Measurements from ENCODE around the gene UNC45A. TPM values are rescaled to one million over a fixed set of nuclear protein-coding genes. Genes with fewer than 3 reads are reported as not detected.

Gene UNC45A
- total RNA-seq, 1 experiment from 2014 or later = 101 TPM

DNA sequence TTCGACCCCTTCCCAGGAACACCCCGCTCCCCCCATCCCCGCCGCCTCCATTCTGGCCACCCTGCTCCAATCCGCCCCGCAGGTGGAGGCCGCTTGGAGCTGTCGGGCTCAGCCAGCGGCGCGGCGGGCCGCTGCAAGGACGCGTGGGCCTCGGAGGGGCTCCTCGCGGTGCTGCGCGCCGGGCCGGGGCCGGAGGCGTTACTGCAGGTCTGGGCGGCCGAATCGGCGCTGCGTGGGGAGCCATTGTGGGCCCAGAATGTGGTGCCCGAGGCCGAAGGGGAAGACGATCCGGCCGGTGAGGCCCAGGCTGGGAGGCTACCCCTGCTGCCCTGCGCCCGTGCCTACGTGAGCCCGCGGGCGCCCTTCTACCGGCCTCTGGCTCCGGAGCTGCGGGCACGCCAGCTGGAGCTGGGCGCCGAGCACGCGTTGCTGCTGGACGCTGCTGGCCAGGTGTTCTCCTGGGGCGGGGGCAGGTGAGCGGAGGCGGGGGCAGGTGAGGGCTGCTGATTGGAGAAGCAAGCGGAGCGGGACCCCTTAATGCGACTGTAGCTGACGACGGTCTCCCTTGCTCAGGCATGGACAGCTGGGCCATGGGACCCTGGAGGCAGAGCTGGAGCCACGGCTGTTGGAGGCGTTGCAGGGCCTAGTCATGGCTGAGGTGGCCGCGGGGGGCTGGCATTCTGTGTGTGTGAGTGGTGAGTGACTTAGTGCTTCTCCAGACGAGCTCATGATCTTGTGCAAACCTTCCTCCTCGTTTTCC lies 22.1 kb downstream of the UNC45A start (continued):
- TF ChIP-seq, protein P1, sequence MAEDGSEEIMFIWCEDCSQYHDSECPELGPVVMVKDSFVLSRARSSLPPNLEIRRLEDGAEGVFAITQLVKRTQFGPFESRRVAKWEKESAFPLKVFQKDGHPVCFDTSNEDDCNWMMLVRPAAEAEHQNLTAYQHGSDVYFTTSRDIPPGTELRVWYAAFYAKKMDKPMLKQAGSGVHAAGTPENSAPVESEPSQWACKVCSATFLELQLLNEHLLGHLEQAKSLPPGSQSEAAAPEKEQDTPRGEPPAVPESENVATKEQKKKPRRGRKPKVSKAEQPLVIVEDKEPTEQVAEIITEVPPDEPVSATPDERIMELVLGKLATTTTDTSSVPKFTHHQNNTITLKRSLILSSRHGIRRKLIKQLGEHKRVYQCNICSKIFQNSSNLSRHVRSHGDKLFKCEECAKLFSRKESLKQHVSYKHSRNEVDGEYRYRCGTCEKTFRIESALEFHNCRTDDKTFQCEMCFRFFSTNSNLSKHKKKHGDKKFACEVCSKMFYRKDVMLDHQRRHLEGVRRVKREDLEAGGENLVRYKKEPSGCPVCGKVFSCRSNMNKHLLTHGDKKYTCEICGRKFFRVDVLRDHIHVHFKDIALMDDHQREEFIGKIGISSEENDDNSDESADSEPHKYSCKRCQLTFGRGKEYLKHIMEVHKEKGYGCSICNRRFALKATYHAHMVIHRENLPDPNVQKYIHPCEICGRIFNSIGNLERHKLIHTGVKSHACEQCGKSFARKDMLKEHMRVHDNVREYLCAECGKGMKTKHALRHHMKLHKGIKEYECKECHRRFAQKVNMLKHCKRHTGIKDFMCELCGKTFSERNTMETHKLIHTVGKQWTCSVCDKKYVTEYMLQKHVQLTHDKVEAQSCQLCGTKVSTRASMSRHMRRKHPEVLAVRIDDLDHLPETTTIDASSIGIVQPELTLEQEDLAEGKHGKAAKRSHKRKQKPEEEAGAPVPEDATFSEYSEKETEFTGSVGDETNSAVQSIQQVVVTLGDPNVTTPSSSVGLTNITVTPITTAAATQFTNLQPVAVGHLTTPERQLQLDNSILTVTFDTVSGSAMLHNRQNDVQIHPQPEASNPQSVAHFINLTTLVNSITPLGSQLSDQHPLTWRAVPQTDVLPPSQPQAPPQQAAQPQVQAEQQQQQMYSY (CRISPR knock-in tag; IDR thresholded peaks at IDR 0.05) = no peak
- TF ChIP-seq MXD4 (CRISPR knock-in tag; IDR thresholded peaks at IDR 0.05; ENCODE audit: borderline replicate concordance) = no peak
- TF ChIP-seq, protein P2, sequence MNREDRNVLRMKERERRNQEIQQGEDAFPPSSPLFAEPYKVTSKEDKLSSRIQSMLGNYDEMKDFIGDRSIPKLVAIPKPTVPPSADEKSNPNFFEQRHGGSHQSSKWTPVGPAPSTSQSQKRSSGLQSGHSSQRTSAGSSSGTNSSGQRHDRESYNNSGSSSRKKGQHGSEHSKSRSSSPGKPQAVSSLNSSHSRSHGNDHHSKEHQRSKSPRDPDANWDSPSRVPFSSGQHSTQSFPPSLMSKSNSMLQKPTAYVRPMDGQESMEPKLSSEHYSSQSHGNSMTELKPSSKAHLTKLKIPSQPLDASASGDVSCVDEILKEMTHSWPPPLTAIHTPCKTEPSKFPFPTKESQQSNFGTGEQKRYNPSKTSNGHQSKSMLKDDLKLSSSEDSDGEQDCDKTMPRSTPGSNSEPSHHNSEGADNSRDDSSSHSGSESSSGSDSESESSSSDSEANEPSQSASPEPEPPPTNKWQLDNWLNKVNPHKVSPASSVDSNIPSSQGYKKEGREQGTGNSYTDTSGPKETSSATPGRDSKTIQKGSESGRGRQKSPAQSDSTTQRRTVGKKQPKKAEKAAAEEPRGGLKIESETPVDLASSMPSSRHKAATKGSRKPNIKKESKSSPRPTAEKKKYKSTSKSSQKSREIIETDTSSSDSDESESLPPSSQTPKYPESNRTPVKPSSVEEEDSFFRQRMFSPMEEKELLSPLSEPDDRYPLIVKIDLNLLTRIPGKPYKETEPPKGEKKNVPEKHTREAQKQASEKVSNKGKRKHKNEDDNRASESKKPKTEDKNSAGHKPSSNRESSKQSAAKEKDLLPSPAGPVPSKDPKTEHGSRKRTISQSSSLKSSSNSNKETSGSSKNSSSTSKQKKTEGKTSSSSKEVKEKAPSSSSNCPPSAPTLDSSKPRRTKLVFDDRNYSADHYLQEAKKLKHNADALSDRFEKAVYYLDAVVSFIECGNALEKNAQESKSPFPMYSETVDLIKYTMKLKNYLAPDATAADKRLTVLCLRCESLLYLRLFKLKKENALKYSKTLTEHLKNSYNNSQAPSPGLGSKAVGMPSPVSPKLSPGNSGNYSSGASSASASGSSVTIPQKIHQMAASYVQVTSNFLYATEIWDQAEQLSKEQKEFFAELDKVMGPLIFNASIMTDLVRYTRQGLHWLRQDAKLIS (CRISPR knock-in tag; IDR thresholded peaks at IDR 0.05; ENCODE audit: borderline replicate concordance) = 0 out of 2 replicates have a peak, but pooled peaks have one; percentile 18
- TF ChIP-seq, protein P3, sequence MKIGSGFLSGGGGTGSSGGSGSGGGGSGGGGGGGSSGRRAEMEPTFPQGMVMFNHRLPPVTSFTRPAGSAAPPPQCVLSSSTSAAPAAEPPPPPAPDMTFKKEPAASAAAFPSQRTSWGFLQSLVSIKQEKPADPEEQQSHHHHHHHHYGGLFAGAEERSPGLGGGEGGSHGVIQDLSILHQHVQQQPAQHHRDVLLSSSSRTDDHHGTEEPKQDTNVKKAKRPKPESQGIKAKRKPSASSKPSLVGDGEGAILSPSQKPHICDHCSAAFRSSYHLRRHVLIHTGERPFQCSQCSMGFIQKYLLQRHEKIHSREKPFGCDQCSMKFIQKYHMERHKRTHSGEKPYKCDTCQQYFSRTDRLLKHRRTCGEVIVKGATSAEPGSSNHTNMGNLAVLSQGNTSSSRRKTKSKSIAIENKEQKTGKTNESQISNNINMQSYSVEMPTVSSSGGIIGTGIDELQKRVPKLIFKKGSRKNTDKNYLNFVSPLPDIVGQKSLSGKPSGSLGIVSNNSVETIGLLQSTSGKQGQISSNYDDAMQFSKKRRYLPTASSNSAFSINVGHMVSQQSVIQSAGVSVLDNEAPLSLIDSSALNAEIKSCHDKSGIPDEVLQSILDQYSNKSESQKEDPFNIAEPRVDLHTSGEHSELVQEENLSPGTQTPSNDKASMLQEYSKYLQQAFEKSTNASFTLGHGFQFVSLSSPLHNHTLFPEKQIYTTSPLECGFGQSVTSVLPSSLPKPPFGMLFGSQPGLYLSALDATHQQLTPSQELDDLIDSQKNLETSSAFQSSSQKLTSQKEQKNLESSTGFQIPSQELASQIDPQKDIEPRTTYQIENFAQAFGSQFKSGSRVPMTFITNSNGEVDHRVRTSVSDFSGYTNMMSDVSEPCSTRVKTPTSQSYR (CRISPR knock-in tag; IDR thresholded peaks at IDR 0.05) = 0 out of 2 replicates have a peak, but pooled peaks have one; percentile 19

DNA sequence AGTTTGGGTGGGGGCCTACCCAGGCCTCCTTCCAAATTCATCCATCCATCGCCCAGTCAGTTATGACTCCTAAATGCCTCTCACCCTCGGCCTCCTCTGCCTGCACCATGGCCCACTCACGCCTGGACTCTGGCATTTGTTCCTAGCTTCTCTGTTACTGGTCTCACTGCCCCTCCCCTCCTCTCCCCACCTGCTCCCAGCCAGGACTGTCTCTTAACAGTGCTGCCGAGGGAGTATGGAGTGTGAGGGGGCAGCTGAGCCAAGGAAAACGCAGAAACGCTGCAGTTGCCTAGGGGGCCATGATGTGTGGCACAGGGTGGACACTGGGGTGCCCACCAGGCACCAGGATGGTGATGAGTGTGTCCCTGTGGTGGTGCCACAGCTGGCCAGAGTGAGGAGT lies 22.7 kb downstream of the UNC45A start:
- DNase-seq (ENCODE audit: low spot score) = no peak
- ATAC-seq = no peak
- peaks cover 16% of the 10 kb centered on the region for H3K4me1 Mint-ChIP-seq
- peaks cover 32% of the 10 kb centered on the region for H3K36me3 Mint-ChIP-seq
- ChIA-PET CTCF (interaction anchor here (0.6 to 6.2 kb wide), 36 partner anchors 11 to 373 kb away, joined by 3 to 264 read pairs (median 7); partner anchors contain the start of genes FES, HDDC3, MAN2A2 and PRC1), POLR2A (interaction anchor here (0.9 to 2.1 kb wide), 4 partner anchors 9 to 75 kb away, joined by 3 to 10 read pairs (median 4); partner anchors contain the start of gene UNC45A)
- H3K27me3 Mint-ChIP-seq (ENCODE audit: low read depth) = no peaks in the 10 kb centered on the region
- H3K4me3 Mint-ChIP-seq = peak overlapping the region; percentile 71
- H3K27ac Mint-ChIP-seq = peak overlapping the region; percentile 28; the same call in 1 of the 2 replicates
- TF ChIP-seq ZNF396 (CRISPR knock-in tag; IDR thresholded peaks at IDR 0.05; ENCODE audit: borderline replicate concordance) (no peak), EMX1 (CRISPR knock-in tag; IDR thresholded peaks at IDR 0.05) (no peak), ZNF121 (CRISPR knock-in tag; IDR thresholded peaks at IDR 0.05) (no peak)
- TF ChIP-seq, protein P4, sequence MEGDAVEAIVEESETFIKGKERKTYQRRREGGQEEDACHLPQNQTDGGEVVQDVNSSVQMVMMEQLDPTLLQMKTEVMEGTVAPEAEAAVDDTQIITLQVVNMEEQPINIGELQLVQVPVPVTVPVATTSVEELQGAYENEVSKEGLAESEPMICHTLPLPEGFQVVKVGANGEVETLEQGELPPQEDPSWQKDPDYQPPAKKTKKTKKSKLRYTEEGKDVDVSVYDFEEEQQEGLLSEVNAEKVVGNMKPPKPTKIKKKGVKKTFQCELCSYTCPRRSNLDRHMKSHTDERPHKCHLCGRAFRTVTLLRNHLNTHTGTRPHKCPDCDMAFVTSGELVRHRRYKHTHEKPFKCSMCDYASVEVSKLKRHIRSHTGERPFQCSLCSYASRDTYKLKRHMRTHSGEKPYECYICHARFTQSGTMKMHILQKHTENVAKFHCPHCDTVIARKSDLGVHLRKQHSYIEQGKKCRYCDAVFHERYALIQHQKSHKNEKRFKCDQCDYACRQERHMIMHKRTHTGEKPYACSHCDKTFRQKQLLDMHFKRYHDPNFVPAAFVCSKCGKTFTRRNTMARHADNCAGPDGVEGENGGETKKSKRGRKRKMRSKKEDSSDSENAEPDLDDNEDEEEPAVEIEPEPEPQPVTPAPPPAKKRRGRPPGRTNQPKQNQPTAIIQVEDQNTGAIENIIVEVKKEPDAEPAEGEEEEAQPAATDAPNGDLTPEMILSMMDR (IDR thresholded peaks at IDR 0.05) = no peak
- no peaks in the 10 kb centered on the region for H3K9me3 Mint-ChIP-seq

Data from WTC11 (cell line).